Psoas muscle (tissue), 8 donors: ENCODE measurements around the gene ERN2. TPM values are rescaled to one million over a fixed set of nuclear protein-coding genes. Genes with fewer than 3 reads are reported as not detected.

Experiments used
- ATAC-seq, 4 donors: fragments of 200-7000 bp; cut with Tn5 transposase; one replicate each; pipeline ENCODE4 v1.9.1; 2020; ENCODE audit warnings: moderate library complexity in 3 of 4, mild to moderate bottlenecking in 2 of 4
- DNase-seq, 2 donors: peaks; one replicate each; pipeline ENCODE4 v3.0.0-alpha.2; 2020
- H3K27ac ChIP-seq: fragments of 200-600 bp; one replicate; pipeline ENCODE4 v1.8.0; 2022
- H3K27me3 ChIP-seq, 3 donors: fragments of 200-600 bp in 1 of 3; one replicate each; pipeline versions ENCODE4 v1.6.1 to v1.8.0; 2013 to 2022; ENCODE audit warnings: low read length in 2 of 3, mild to moderate bottlenecking in 2 of 3, moderate library complexity in 1 of 3; ENCODE audit not compliant: insufficient read depth in 3 of 3
- H3K36me3 ChIP-seq, 2 donors: fragments of 200-600 bp in 1 of 2; one replicate each; pipeline versions ENCODE4 v1.6.1 to v1.8.0; 2013 to 2022; ENCODE audit warnings: low read depth in 1 of 2, mild to moderate bottlenecking in 1 of 2, moderate library complexity in 1 of 2; ENCODE audit not compliant: insufficient read depth in 1 of 2
- H3K4me1 ChIP-seq: fragments of 200-600 bp; one replicate; pipeline ENCODE4 v1.8.0; 2022
- H3K4me3 ChIP-seq: fragments of 200-600 bp; one replicate; pipeline ENCODE4 v1.8.0; 2022; ENCODE audit warnings: mild to moderate bottlenecking
- H3K9me3 ChIP-seq: fragments of 200-600 bp; one replicate; pipeline ENCODE4 v1.8.0; 2022
- CTCF ChIP-seq: fragments of 200-600 bp; IDR thresholded peaks from one replicate; pipeline ENCODE4 v1.8.0; 2022; ENCODE audit warnings: antibody characterized with exemption
- WGBS, 3 donors: extraction: QIAGEN DNeasy Blood & Tissue Kit; methylation state at CpG; one replicate each; pipeline versions ENCODE4 v1.1.6 to v1.1.7; 2013; 5-methylcytosine and 5-hydroxymethylcytosine counted together
- intact Hi-C, 2 donors: fragments of 100-400 bp; cut with DNase I; formaldehyde crosslinking; loops; one replicate each; pipeline versions ENCODE4 v1.11.0 to v1.14.2; 2022
- polyA plus RNA-seq, 3 donors: library from polyadenylated mRNA; stranded (reverse); fragments of 200-250 nt; gene quantifications; one replicate each; pipeline ENCODE4 v1.2.3, GENCODE V29; 2013
- total RNA-seq, 4 donors: library from RNA; stranded (reverse); fragmentation: NEBNext Ultra II Directional in 2 of 4; extraction: Animal tissue kit (Norgen Biotek cat#: 25700) in 2 of 4; gene quantifications; one replicate each; pipeline versions ENCODE4 v1.2.1 to v1.2.4, GENCODE V29; 2021 to 2023
- donor health status: healthy with polysubstance abuse.
- donor health status: DM: no; HTN: no; CAD: no; lungs with moderate emphysema.
- donor health status: Bipolar disorder and iron deficiency.
- donor health status: healthy.
- donor health status: DM: yes; HTN: yes; CAD: no.
- donor health status: DM: no; HTN: no; CAD: no.
- donor health status: DM: no; HTN: no; CAD: no.
- donor health status: DM: yes; HTN: yes; CAD: no.

The ERN2 gene
- total and polyA plus RNA-seq, 7 donors, result 0.03 to 0.19 (median 0.08) TPM; not detected in 4

GRCh38 chr16:23683487-23683886 is 29.5 kb downstream of the ERN2 start:
- intact Hi-C loops, result loop anchor here in 1 of 2 donors (10.0 kb wide), 1 partner anchor 821 kb away; no protein-coding TSS in a partner anchor
- Histone ChIP-seq H3K4me1 (no peaks in the 10 kb centered on the region), H3K27me3 (no peaks in the 10 kb centered on the region), H3K4me3 (no peak overlapping the region), H3K36me3 (peaks cover 2 to 74% of the 10 kb centered on the region in 2 donors), H3K9me3 (no peaks in the 10 kb centered on the region), H3K27ac (no peak overlapping the region)
- TF ChIP-seq CTCF, result no peak
- WGBS, 3 donors, result 86 to 100% (median 91%) methylated on average over 3 of the region's 3 CpGs
- DNase-seq (no peak), ATAC-seq (no peak)

GRCh38 chr16:23682181-23682580 is 30.8 kb downstream of the ERN2 start:
- ATAC-seq (no peak), DNase-seq (no peak)
- Histone ChIP-seq H3K9me3 (no peaks in the 10 kb centered on the region), H3K27ac (no peak overlapping the region), H3K27me3 (no peaks in the 10 kb centered on the region), H3K4me3 (no peak overlapping the region), H3K4me1 (peaks cover 4% of the 10 kb centered on the region), H3K36me3 (peaks cover 0 to 61% of the 10 kb centered on the region in 2 donors)
- intact Hi-C loops, result loop anchor here in 1 of 2 donors (10.0 kb wide), 1 partner anchor 823 kb away; no protein-coding TSS in a partner anchor
- no peak for TF ChIP-seq CTCF
- WGBS, 3 donors, result 88 to 100% (median 95%) methylated on average over 1 of the region's 1 CpG

- Histone ChIP-seq H3K27me3 (no peaks in the 10 kb centered on the region), H3K4me3 (no peak overlapping the region), H3K4me1 (peaks cover 4% of the 10 kb centered on the region), H3K9me3 (no peaks in the 10 kb centered on the region), H3K27ac (no peak overlapping the region), H3K36me3 (peaks cover 0 to 42% of the 10 kb centered on the region in 2 donors)
- TF ChIP-seq CTCF, result no peak
- WGBS, 3 donors, result 46 to 60% (median 58%) methylated on average over 6 of the region's 6 CpGs
- ATAC-seq (no peak), DNase-seq (no peak)
- intact Hi-C loops, result loop anchor here in 1 of 2 donors (10.0 kb wide), 2 partner anchors 355 to 825 kb away; no protein-coding TSS in a partner anchor
Measured at GRCh38 chr16:23679986-23680336, 33.1 kb downstream of the ERN2 start.

- TF ChIP-seq CTCF, result no peak
- H3K4me3 ChIP-seq, result peak overlapping the region; percentile 65
- DNase-seq (no peak), ATAC-seq (no peak)
- WGBS, 3 donors, result 23 to 26% (median 24%) methylated on average over 23 to 24 of the region's 24 CpGs
- H3K9me3 ChIP-seq, result no peaks in the 10 kb centered on the region
- H3K27ac ChIP-seq, result no peak overlapping the region
- peaks cover 2 to 42% of the 10 kb centered on the region in 2 donors for H3K36me3 ChIP-seq
- H3K4me1 ChIP-seq, result peaks cover 4% of the 10 kb centered on the region
- H3K27me3 ChIP-seq, result no peaks in the 10 kb centered on the region
- intact Hi-C loops, result loop anchor here in 1 of 2 donors (10.0 kb wide), 1 partner anchor 355 kb away; no protein-coding TSS in a partner anchor
Measured at GRCh38 chr16:23679274-23679985, 33.6 kb downstream of the ERN2 start.
